ENCODE results near the gene TNS1. TPM values are rescaled to one million over a fixed set of nuclear protein-coding genes. Genes with fewer than 3 reads are reported as not detected.

TNS1 gene
- total RNA-seq, 1 experiment from 2014 or later: 4.5 TPM

- no peak for TF ChIP-seq GTF2I (CRISPR knock-in tag; conservative IDR thresholded peaks at IDR 0.05)
- no peak for TF ChIP-seq NFE2L1 (CRISPR knock-in tag; IDR thresholded peaks at IDR 0.05)
- no peak for TF ChIP-seq NR2C2 (CRISPR knock-in tag; IDR thresholded peaks at IDR 0.05)
- no peak for TF ChIP-seq USF2 (CRISPR knock-in tag; IDR thresholded peaks at IDR 0.05)
- TF ChIP-seq AFF4 (CRISPR knock-in tag; IDR thresholded peaks at IDR 0.05; ENCODE audit: borderline replicate concordance): no peak
- TF ChIP-seq ZNF121 (CRISPR knock-in tag; IDR thresholded peaks at IDR 0.05): no peak
- no peak for TF ChIP-seq ARID4B (CRISPR knock-in tag; IDR thresholded peaks at IDR 0.05; ENCODE audit: borderline replicate concordance)
- TF ChIP-seq ZSCAN18 (CRISPR knock-in tag; IDR thresholded peaks at IDR 0.05): no peak
- TF ChIP-seq PREB (CRISPR knock-in tag; IDR thresholded peaks at IDR 0.05; ENCODE audit: borderline replicate concordance): no peak
- no peak for TF ChIP-seq ZNF138 (CRISPR knock-in tag; conservative IDR thresholded peaks at IDR 0.05)
- no peak for TF ChIP-seq IRF1 (CRISPR knock-in tag; IDR thresholded peaks at IDR 0.05)
Observed at GRCh38 chr2:218041302-218042168, 38.7 kb upstream of the TNS1 start (continued).

GRCh38 chr2:218040883-218041282 is 38.1 kb upstream of the TNS1 start:
- H3K36me3 Mint-ChIP-seq: no peaks in the 10 kb centered on the region
- H3K4me1 Mint-ChIP-seq: no peaks in the 10 kb centered on the region
- POLR2A ChIA-PET: no interaction called here
- peaks cover 8% of the 10 kb centered on the region for H3K9me3 Mint-ChIP-seq
- H3K4me3 Mint-ChIP-seq: no peak overlapping the region
- CTCF ChIA-PET: interaction anchor here (1.5 to 1.6 kb wide), 2 partner anchors 28 to 47 kb away, joined by 5 to 6 read pairs; partner anchors contain the start of gene RUFY4
- no peak overlapping the region for H3K27ac Mint-ChIP-seq
- H3K27me3 Mint-ChIP-seq (ENCODE audit: low read depth): peaks cover 13% of the 10 kb centered on the region
- DNase-seq (ENCODE audit: low spot score) (no peak), ATAC-seq (no peak)
- TF ChIP-seq ZNF512 (CRISPR knock-in tag; IDR thresholded peaks at IDR 0.05; ENCODE audit: borderline replicate concordance): no peak
- TF ChIP-seq E2F5 (CRISPR knock-in tag; IDR thresholded peaks at IDR 0.05): no peak
- no peak for TF ChIP-seq E2F1 (CRISPR knock-in tag; IDR thresholded peaks at IDR 0.05)
- TF ChIP-seq ZNF263 (CRISPR knock-in tag; IDR thresholded peaks at IDR 0.05; ENCODE audit: low read depth): no peak
- no peak for TF ChIP-seq SMAD4 (CRISPR knock-in tag; IDR thresholded peaks at IDR 0.05)

Measured in WTC11 (cell line).